ENCODE measurements around the gene SLC17A3. TPM values are rescaled to one million over a fixed set of nuclear protein-coding genes. Genes with fewer than 3 reads are reported as not detected.

The SLC17A3 gene
- total and polyA plus RNA-seq, 2 donors from 2014 or later = 14.0 to 149 TPM

DNA sequence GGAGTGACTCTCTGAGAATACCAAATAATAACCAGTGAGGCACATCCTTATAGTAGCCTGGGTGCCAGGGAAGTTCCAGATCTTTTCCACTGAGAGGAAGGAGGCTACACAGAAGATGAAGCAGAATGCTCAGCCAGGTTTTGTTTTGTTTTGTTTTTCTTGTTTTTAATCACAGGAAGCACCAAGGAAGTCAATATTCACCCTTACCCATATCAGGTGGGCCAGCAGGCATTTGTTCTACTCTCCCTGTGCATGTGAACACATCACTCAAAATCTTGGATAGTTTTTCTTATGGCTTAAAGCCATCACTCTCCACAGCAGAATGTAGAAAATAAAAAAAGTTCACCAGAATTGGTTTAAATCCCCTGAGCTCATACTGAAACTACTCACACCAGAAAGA is 52.7 kb downstream of the SLC17A3 start:
- intact Hi-C loops (cut with DNase I) = no loop called here
- DNase-seq = no peak
- Histone ChIP-seq H3K4me3 (ENCODE audit: low read length in 3 of 3) (no peak overlapping the region), H3K9me3 (ENCODE audit: control insufficient read depth in 2 of 3, insufficient read depth in 1 of 3, low read length in 3 of 3) (no peaks in the 10 kb centered on the region), H3K4me1 (ENCODE audit: control insufficient read depth in 2 of 3, insufficient read depth in 2 of 3, low read depth in 1 of 3, low read length in 3 of 3) (no peaks in the 10 kb centered on the region), H3K36me3 (ENCODE audit: control insufficient read depth in 2 of 3, insufficient read depth in 3 of 3, low read length in 3 of 3) (peaks cover 2 to 15% (median 5%) of the 10 kb centered on the region in 3 donors), H3K27ac (ENCODE audit: low read depth in 2 of 2, low read length in 2 of 2) (no peak overlapping the region), H3K27me3 (ENCODE audit: control insufficient read depth, insufficient read depth, low read length) (no peaks in the 10 kb centered on the region), H3K9ac (ENCODE audit: low read length in 3 of 3) (no peak overlapping the region)
- TF ChIP-seq, protein P1, sequence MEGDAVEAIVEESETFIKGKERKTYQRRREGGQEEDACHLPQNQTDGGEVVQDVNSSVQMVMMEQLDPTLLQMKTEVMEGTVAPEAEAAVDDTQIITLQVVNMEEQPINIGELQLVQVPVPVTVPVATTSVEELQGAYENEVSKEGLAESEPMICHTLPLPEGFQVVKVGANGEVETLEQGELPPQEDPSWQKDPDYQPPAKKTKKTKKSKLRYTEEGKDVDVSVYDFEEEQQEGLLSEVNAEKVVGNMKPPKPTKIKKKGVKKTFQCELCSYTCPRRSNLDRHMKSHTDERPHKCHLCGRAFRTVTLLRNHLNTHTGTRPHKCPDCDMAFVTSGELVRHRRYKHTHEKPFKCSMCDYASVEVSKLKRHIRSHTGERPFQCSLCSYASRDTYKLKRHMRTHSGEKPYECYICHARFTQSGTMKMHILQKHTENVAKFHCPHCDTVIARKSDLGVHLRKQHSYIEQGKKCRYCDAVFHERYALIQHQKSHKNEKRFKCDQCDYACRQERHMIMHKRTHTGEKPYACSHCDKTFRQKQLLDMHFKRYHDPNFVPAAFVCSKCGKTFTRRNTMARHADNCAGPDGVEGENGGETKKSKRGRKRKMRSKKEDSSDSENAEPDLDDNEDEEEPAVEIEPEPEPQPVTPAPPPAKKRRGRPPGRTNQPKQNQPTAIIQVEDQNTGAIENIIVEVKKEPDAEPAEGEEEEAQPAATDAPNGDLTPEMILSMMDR (IDR thresholded peaks at IDR 0.05; ENCODE audit: borderline replicate concordance, extremely low read depth, insufficient read depth) = no peak
- FAIRE-seq = no peak

GRCh38 chr6:25816252-25816651 is 57.8 kb downstream of the SLC17A3 start:
- H3K4me3 ChIP-seq (ENCODE audit: low read length in 3 of 3) = no peak overlapping the region
- H3K9me3 ChIP-seq (ENCODE audit: control insufficient read depth in 2 of 3, insufficient read depth in 1 of 3, low read length in 3 of 3) = no peaks in the 10 kb centered on the region
- H3K9ac ChIP-seq (ENCODE audit: low read length in 3 of 3) = no peak overlapping the region
- FAIRE-seq (no peak), DNase-seq (no peak)
- H3K4me1 ChIP-seq (ENCODE audit: control insufficient read depth in 2 of 3, insufficient read depth in 2 of 3, low read depth in 1 of 3, low read length in 3 of 3) = no peaks in the 10 kb centered on the region
- TF ChIP-seq, protein P1 (IDR thresholded peaks at IDR 0.05; ENCODE audit: borderline replicate concordance, extremely low read depth, insufficient read depth) = no peak
- intact Hi-C loops (cut with DNase I) = no loop called here
- no peaks in the 10 kb centered on the region for H3K27me3 ChIP-seq (ENCODE audit: control insufficient read depth, insufficient read depth, low read length)
- H3K36me3 ChIP-seq (ENCODE audit: control insufficient read depth in 2 of 3, insufficient read depth in 3 of 3, low read length in 3 of 3) = peaks cover 2 to 24% (median 5%) of the 10 kb centered on the region in 3 donors
- H3K27ac ChIP-seq (ENCODE audit: low read depth in 2 of 2, low read length in 2 of 2) = no peak overlapping the region

DNA sequence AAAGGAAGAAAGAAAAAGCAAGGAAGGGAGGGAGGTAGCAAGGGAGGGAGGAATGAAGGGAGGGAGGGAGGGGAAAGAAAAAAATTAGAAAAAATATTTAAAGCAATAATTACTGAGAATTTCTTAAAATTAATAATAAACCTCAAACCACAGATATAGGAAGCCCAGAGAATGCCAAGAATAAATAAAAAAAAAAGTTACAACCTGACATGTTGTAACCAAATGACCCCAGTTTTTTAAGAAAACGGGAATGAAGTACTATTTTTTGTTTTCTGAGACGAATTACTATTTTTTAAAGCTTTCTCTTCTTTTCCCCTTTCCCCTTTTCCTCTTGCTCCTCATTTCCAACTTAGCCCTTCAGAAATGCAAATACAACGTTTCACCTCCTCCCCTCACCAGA is 58.8 kb downstream of the SLC17A3 start:
- no peaks in the 10 kb centered on the region for H3K9me3 ChIP-seq (ENCODE audit: control insufficient read depth in 2 of 3, insufficient read depth in 1 of 3, low read length in 3 of 3)
- TF ChIP-seq, protein P1 (IDR thresholded peaks at IDR 0.05; ENCODE audit: borderline replicate concordance, extremely low read depth, insufficient read depth) = no peak
- H3K4me3 ChIP-seq (ENCODE audit: low read length in 3 of 3) = no peak overlapping the region
- no peak overlapping the region for H3K27ac ChIP-seq (ENCODE audit: low read depth in 2 of 2, low read length in 2 of 2)
- H3K27me3 ChIP-seq (ENCODE audit: control insufficient read depth, insufficient read depth, low read length) = no peaks in the 10 kb centered on the region
- no peak overlapping the region for H3K9ac ChIP-seq (ENCODE audit: low read length in 3 of 3)
- H3K36me3 ChIP-seq (ENCODE audit: control insufficient read depth in 2 of 3, insufficient read depth in 3 of 3, low read length in 3 of 3) = peaks cover 2 to 24% (median 5%) of the 10 kb centered on the region in 3 donors
- intact Hi-C loops (cut with DNase I) = no loop called here
- FAIRE-seq (no peak), DNase-seq (no peak)
- no peaks in the 10 kb centered on the region for H3K4me1 ChIP-seq (ENCODE audit: control insufficient read depth in 2 of 3, insufficient read depth in 2 of 3, low read depth in 1 of 3, low read length in 3 of 3)

DNA sequence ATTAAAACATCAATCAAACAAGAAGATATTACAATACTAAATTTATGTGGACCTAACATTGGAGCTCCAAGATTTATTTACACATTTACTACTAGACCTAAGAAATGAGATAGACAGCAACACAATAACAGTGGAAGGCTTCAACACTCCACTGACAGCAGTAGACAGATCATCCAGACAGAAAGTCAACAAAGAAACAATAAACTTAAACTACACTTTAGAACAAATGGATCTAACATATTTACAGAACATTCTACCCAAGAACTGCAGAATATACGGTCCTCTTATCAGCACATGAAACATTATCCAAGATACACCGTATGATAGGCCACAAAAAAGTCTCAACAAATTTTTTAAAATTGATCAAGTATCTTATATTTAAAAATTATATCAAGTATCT is 69.2 kb downstream of the SLC17A3 start:
- DNase-seq = no peak
- intact Hi-C loops (cut with DNase I) = no loop called here
- Histone ChIP-seq H3K4me1 (ENCODE audit: control insufficient read depth in 2 of 3, insufficient read depth in 2 of 3, low read depth in 1 of 3, low read length in 3 of 3) (no peaks in the 10 kb centered on the region), H3K27me3 (ENCODE audit: control insufficient read depth, insufficient read depth, low read length) (no peaks in the 10 kb centered on the region), H3K4me3 (ENCODE audit: low read length in 3 of 3) (no peak overlapping the region), H3K36me3 (ENCODE audit: control insufficient read depth in 2 of 3, insufficient read depth in 3 of 3, low read length in 3 of 3) (no peaks in the 10 kb centered on the region), H3K9ac (ENCODE audit: low read length in 3 of 3) (no peak overlapping the region), H3K27ac (ENCODE audit: low read depth in 2 of 2, low read length in 2 of 2) (no peak overlapping the region), H3K9me3 (ENCODE audit: control insufficient read depth in 2 of 3, insufficient read depth in 1 of 3, low read length in 3 of 3) (no peaks in the 10 kb centered on the region)
- no peak for FAIRE-seq
- TF ChIP-seq, protein P1 (IDR thresholded peaks at IDR 0.05; ENCODE audit: borderline replicate concordance, extremely low read depth, insufficient read depth) = no peak

Measured in kidney (tissue), 14 donors.